Hindlimb muscle (tissue), 1 donor: Measurements from ENCODE around the gene SEC23A. TPM values are rescaled to one million over a fixed set of nuclear protein-coding genes. Genes with fewer than 3 reads are reported as not detected.
"Not testable (repeated sequence)": the region's sequence is repeated elsewhere in the genome, so short reads cannot be mapped to it uniquely, and the experiment has no call there.

Experiments used
- DNase-seq: peaks from one replicate; pipeline ENCODE4 v3.0.0-alpha.2; 2013
- polyA plus RNA-seq: library from polyadenylated mRNA; unstranded; fragments of 120-200 nt; gene quantifications from one replicate; pipeline ENCODE4 v1.2.1, GENCODE V29; 2013; ENCODE audit not compliant: insufficient read length

Gene SEC23A
- polyA plus RNA-seq = 71.7 TPM

- peak; percentile 91 for DNase-seq
Observed at GRCh38 chr14:39102969-39103957, at the start of gene SEC23A. SEC23A (minus strand) TSS chr14:39103235; CDS start chr14:39096118, 7,117 bp downstream.

- DNase-seq = no peak
Observed at GRCh38 chr14:39145266-39145966, 42.4 kb upstream of the SEC23A start.

GRCh38 chr14:39143226-39143625 is 40.2 kb upstream of the SEC23A start:
- not testable (repeated sequence) for DNase-seq

GRCh38 chr14:39141623-39142022 is 38.6 kb upstream of the SEC23A start:
- not testable (repeated sequence) for DNase-seq

- DNase-seq = no peak
Observed at GRCh38 chr14:39140170-39140569, 37.1 kb upstream of the SEC23A start.

- DNase-seq = no peak
Observed at GRCh38 chr14:39138440-39138839, 35.4 kb upstream of the SEC23A start.

GRCh38 chr14:39137835-39138234 is 34.8 kb upstream of the SEC23A start:
- not testable (repeated sequence) for DNase-seq

- no peak for DNase-seq
Observed at GRCh38 chr14:39122330-39123138, 19.5 kb upstream of the SEC23A start.

GRCh38 chr14:39114073-39114838 is 11.2 kb upstream of the SEC23A start, which contains the start of gene GEMIN2:
GEMIN2 (plus strand) TSS chr14:39114323; CDS start chr14:39114339, 16 bp downstream.
- peak; percentile 94 for DNase-seq

- no peak for DNase-seq
Observed at GRCh38 chr14:39113685-39114072, 10.6 kb upstream of the SEC23A start.

GRCh38 chr14:39109893-39110715 is 7.1 kb upstream of the SEC23A start:
- DNase-seq = no peak

- DNase-seq = no peak
Observed at GRCh38 chr14:39108791-39109190, 5.8 kb upstream of the SEC23A start.

- no peak for DNase-seq
Observed at GRCh38 chr14:39107591-39107996, 4.6 kb upstream of the SEC23A start.

- not testable (repeated sequence) for DNase-seq
Observed at GRCh38 chr14:39104078-39104801, 1.2 kb upstream of the SEC23A start.

- peak; percentile 51 for DNase-seq
Observed at GRCh38 chr14:39102265-39102968, 618 bp downstream of the SEC23A start.

GRCh38 chr14:39099748-39100147 is 3.3 kb downstream of the SEC23A start:
- DNase-seq = no peak

- DNase-seq = not testable (repeated sequence)
Observed at GRCh38 chr14:39099215-39099614, 3.8 kb downstream of the SEC23A start.

GRCh38 chr14:39097159-39097558 is 5.9 kb downstream of the SEC23A start:
- DNase-seq = no peak

- no peak for DNase-seq
Observed at GRCh38 chr14:39094515-39094914, 8.5 kb downstream of the SEC23A start.
